Lung (tissue), 12 donors: ENCODE results near the gene GALNT13. TPM values are rescaled to one million over a fixed set of nuclear protein-coding genes. Genes with fewer than 3 reads are reported as not detected.

Source experiments
- ATAC-seq: fragments of 200-7000 bp; cut with Tn5 transposase; one replicate; pipeline ENCODE4 v1.9.1; 2020; ENCODE audit warnings: moderate number of reproducible peaks; ENCODE audit not compliant: insufficient read depth, low FRiP score
- DNase-seq, 3 donors: peaks; one replicate each; pipeline ENCODE4 v3.0.0-alpha.2; 2013 to 2017
- H3K27ac ChIP-seq, 2 donors: one replicate each; pipeline ENCODE4 v1.5.1; 2013; ENCODE audit warnings: mild to moderate bottlenecking in 2 of 2, moderate library complexity in 2 of 2, control low read depth in 1 of 2, inconsistent platforms in 1 of 2, low read depth in 1 of 2, low read length in 1 of 2
- H3K27me3 ChIP-seq, 3 donors: one replicate each; pipeline ENCODE4 v1.5.1; 2013; ENCODE audit warnings: low read length in 2 of 3; ENCODE audit not compliant: control insufficient read depth in 3 of 3, insufficient read depth in 3 of 3
- H3K36me3 ChIP-seq, 4 donors: one replicate each; pipeline ENCODE4 v1.5.1; 2013; ENCODE audit warnings: low read length in 4 of 4, mild to moderate bottlenecking in 1 of 4, moderate library complexity in 1 of 4; ENCODE audit not compliant: control insufficient read depth in 4 of 4, insufficient read depth in 4 of 4
- H3K4me1 ChIP-seq, 5 donors: one replicate each; pipeline ENCODE4 v1.5.1; 2013; ENCODE audit warnings: low read length in 5 of 5, mild to moderate bottlenecking in 2 of 5, moderate library complexity in 1 of 5; ENCODE audit not compliant: control insufficient read depth in 5 of 5, insufficient read depth in 5 of 5
- H3K4me3 ChIP-seq: one replicate; pipeline ENCODE4 v1.5.1; 2013; ENCODE audit warnings: mild to moderate bottlenecking, control low read depth, moderate library complexity
- H3K9ac ChIP-seq, 2 donors: one replicate each; pipeline ENCODE4 v1.5.1; 2013; ENCODE audit warnings: low read length in 2 of 2, control low read depth in 1 of 2; ENCODE audit not compliant: insufficient read depth in 1 of 2
- H3K9me3 ChIP-seq, 4 donors: one replicate each; pipeline ENCODE4 v1.5.1; 2013; ENCODE audit warnings: low read length in 3 of 4, mild to moderate bottlenecking in 1 of 4, moderate library complexity in 1 of 4; ENCODE audit not compliant: control insufficient read depth in 4 of 4, insufficient read depth in 3 of 4
- WGBS, 2 donors: extraction: QIAGEN DNeasy Blood & Tissue Kit; methylation state at CpG; one replicate each; pipeline ENCODE4 v1.1.7; 2013; 5-methylcytosine and 5-hydroxymethylcytosine counted together
- polyA plus RNA-seq, 2 donors: library from polyadenylated mRNA; stranded (reverse); fragments of 200-250 nt; gene quantifications; one replicate each; pipeline ENCODE4 v1.2.1, GENCODE V29; 2013
- total RNA-seq, 2 donors: library from RNA; depleted of rRNA in 1 of 2; stranded (reverse); fragments of >200 nt in 1 of 2; gene quantifications; one replicate each; pipeline ENCODE4 v1.2.1, GENCODE V29; 2014 to 2021
- TF ChIP-seq, protein P1 (sequence below): IDR thresholded peaks from 2 replicates; pipeline ENCODE4 v1.5.1; 2012; ENCODE audit warnings: mild to moderate bottlenecking; ENCODE audit errors: control extremely low read depth, extremely low read depth
- donor health status: control.
- donor health status: control.
- donor health status: Bipolar disorder and iron deficiency.
- donor health status: healthy.
- donor health status: DM: yes; HTN: yes; CAD: no.

The GALNT13 gene
- total and polyA plus RNA-seq, 4 donors: 0.57 to 3.1 (median 1.2) TPM

DNA sequence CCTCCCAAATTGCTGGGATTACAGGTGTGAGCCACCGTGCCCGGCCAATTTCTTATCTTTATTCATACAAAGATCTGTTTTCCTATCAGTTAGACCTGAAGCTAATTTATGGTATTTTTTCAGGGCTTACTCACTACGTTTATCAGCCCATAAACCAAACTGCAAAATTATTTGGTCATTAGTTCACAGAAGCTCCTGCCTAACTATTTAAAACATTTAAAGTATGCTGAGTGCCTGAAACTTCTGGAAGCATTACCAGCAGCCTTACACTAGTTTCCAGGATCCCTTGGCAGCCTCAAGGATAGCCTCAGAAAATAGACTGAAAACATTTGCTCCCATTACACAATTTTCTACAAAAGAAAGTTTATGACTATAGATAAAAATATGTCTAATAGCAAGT is 68.8 kb downstream of the GALNT13 start:
- ATAC-seq: no peak
- H3K9me3 ChIP-seq: no peaks in the 10 kb centered on the region
- 39 to 69% methylated on average over 3 of the region's 3 CpGs for WGBS, 2 donors
- TF ChIP-seq, protein P1, sequence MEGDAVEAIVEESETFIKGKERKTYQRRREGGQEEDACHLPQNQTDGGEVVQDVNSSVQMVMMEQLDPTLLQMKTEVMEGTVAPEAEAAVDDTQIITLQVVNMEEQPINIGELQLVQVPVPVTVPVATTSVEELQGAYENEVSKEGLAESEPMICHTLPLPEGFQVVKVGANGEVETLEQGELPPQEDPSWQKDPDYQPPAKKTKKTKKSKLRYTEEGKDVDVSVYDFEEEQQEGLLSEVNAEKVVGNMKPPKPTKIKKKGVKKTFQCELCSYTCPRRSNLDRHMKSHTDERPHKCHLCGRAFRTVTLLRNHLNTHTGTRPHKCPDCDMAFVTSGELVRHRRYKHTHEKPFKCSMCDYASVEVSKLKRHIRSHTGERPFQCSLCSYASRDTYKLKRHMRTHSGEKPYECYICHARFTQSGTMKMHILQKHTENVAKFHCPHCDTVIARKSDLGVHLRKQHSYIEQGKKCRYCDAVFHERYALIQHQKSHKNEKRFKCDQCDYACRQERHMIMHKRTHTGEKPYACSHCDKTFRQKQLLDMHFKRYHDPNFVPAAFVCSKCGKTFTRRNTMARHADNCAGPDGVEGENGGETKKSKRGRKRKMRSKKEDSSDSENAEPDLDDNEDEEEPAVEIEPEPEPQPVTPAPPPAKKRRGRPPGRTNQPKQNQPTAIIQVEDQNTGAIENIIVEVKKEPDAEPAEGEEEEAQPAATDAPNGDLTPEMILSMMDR: no peak
- no peaks in the 10 kb centered on the region for H3K36me3 ChIP-seq
- no peaks in the 10 kb centered on the region for H3K4me1 ChIP-seq
- H3K4me3 ChIP-seq: no peak overlapping the region
- DNase-seq: peak in 2 of 3 donors; percentile 39 to 51
- no peaks in the 10 kb centered on the region for H3K27me3 ChIP-seq
- H3K27ac ChIP-seq: no peak overlapping the region
- no peak overlapping the region for H3K9ac ChIP-seq

DNA sequence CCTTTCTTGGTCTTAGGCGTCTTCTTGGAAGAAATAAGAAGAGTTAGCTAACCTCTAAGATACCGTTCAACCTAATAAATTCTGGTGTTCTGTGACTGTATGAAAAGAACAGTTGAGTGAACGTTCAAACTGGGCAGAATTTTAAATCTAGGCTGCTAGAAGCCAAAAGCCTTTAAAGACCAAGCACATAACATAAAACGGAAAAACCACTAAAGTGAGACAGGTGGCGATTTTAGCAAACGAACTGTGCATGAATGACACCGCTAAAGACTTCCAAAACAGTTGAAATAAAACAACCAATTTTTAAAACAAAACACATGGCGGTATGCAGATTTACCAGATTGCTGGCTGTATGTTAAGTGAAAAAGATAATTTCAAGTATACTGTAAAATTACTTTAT is 73.1 kb downstream of the GALNT13 start:
- no peak for ATAC-seq
- Histone ChIP-seq H3K36me3 (no peaks in the 10 kb centered on the region), H3K9ac (no peak overlapping the region), H3K27ac (no peak overlapping the region), H3K27me3 (no peaks in the 10 kb centered on the region), H3K9me3 (no peaks in the 10 kb centered on the region), H3K4me1 (no peaks in the 10 kb centered on the region), H3K4me3 (no peak overlapping the region)
- TF ChIP-seq, protein P1: no peak
- DNase-seq: no peak
- WGBS, 2 donors: 88 to 90% methylated on average over 8 of the region's 8 CpGs

DNA sequence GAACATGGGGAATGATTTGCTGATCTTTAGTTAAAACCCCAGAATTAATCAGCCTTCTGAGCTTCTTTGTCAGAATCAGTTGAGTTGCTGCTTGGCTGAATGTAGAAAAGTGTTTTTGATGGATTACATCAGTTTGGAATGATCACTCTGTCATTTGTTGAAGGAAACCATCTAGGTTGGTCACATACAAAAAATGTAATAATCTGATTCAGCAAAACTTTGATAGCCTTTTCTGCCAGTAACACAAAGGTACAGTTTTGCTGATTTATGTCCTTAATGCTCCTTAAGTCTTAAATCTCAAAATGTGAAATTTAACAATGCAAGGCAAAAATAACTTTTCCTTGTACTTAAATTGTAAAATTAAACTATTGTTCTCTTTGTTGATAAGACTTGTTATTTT is 74.3 kb downstream of the GALNT13 start:
- Histone ChIP-seq H3K36me3 (no peaks in the 10 kb centered on the region), H3K27me3 (no peaks in the 10 kb centered on the region), H3K9ac (no peak overlapping the region), H3K4me1 (no peaks in the 10 kb centered on the region), H3K4me3 (no peak overlapping the region), H3K9me3 (no peaks in the 10 kb centered on the region), H3K27ac (no peak overlapping the region)
- ATAC-seq (no peak), DNase-seq (no peak)
- TF ChIP-seq, protein P1: no peak

DNA sequence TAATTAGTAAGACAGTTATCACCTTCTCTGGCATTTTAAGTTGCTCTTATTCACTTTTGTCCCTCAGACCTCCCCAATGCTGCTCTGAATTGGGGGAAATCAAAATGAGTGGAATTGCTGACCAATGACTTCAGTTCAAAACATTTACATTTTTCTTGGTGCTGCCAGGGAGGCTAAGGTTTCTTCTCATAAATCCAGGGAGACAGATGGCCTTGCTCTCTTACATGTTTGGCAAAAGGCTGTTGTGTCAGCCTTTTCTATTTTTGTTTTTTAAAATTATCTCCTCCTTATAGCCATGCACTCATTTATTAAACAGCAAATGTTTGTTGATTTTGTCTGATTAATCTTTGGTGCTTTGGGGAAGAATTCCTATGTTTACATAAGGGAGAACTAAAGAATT is 82.0 kb downstream of the GALNT13 start:
- ATAC-seq: no peak
- H3K27me3 ChIP-seq: no peaks in the 10 kb centered on the region
- H3K36me3 ChIP-seq: no peaks in the 10 kb centered on the region
- H3K4me3 ChIP-seq: no peak overlapping the region
- DNase-seq: no peak
- no peak overlapping the region for H3K9ac ChIP-seq
- H3K27ac ChIP-seq: no peak overlapping the region
- H3K9me3 ChIP-seq: peaks cover 0 to 2% (median 0%) of the 10 kb centered on the region in 4 donors
- H3K4me1 ChIP-seq: no peaks in the 10 kb centered on the region
- TF ChIP-seq, protein P1: no peak
